IMR-90 (cell line): ENCODE measurements around the gene XPNPEP2. TPM values are rescaled to one million over a fixed set of nuclear protein-coding genes. Genes with fewer than 3 reads are reported as not detected.

ENCODE experiments used
- ATAC-seq: fragments of 200-7000 bp; cut with Tn5 transposase; 2 replicates; pipeline ENCODE4 v1.9.1; 2020; ENCODE audit warnings: low read depth, mild to moderate bottlenecking, moderate library complexity
- BruUV-seq: library from RNA; stranded (reverse); fragments of 400-500 nt; replicated peaks from 2 replicates; lab custom pipeline; 2021; lab: Mats Ljungman, UMichigan
- CTCF ChIA-PET: fragments of 300-600 bp; formaldehyde crosslinking; extraction: SDS; loops from one replicate; lab custom pipeline; 2021; ENCODE audit warnings: antibody characterized with exemption; lab: Yijun Ruan, JAX
- POLR2A ChIA-PET: fragments of 300-600 bp; sonication (Branson Sonifier 250); formaldehyde crosslinking; loops from one replicate; lab custom pipeline; 2022; ENCODE audit warnings: antibody characterized with exemption; ENCODE audit not compliant: unreplicated experiment; lab: Charles Lee
- DNase-seq: peaks from one replicate; pipeline ENCODE4 v3.0.0; 2013
- H2AFZ ChIP-seq: replicated peaks from 2 replicates; pipeline ENCODE3; 2013; ENCODE audit warnings: low read length, mild to moderate bottlenecking; ENCODE audit not compliant: poor library complexity
- H2AK5ac ChIP-seq: 2 replicates; pipeline ENCODE4 v1.6.1; 2013; ENCODE audit warnings: low read depth, low read length, inconsistent platforms
- H2AK9ac ChIP-seq: replicated peaks from 2 replicates; pipeline ENCODE3; 2013; ENCODE audit warnings: mild to moderate bottlenecking, low read depth, low read length, moderate library complexity; ENCODE audit not compliant: poor library complexity
- H2BK120ac ChIP-seq: 2 replicates; pipeline ENCODE4 v1.6.1; 2013; ENCODE audit warnings: low read depth, low read length, inconsistent platforms
- H2BK15ac ChIP-seq: 3 replicates; pipeline ENCODE4 v1.6.1; 2013; ENCODE audit warnings: low read depth, low read length, inconsistent platforms
- H2BK20ac ChIP-seq: 2 replicates; pipeline ENCODE4 v1.6.1; 2013; ENCODE audit warnings: low read depth, mild to moderate bottlenecking, inconsistent platforms, low read length, moderate library complexity
- H2BK5ac ChIP-seq: 2 replicates; pipeline ENCODE4 v1.6.1; 2013; ENCODE audit warnings: mild to moderate bottlenecking, low read depth, low read length, inconsistent platforms; ENCODE audit not compliant: poor library complexity, severe bottlenecking
- H3K14ac ChIP-seq: replicated peaks from 2 replicates; pipeline ENCODE4 v1.6.1; 2013; ENCODE audit warnings: low read depth, low read length, inconsistent platforms
- H3K18ac ChIP-seq: 2 replicates; pipeline ENCODE4 v1.6.1; 2013; ENCODE audit warnings: low read depth, low read length, control low read depth
- H3K23ac ChIP-seq: 2 replicates; pipeline ENCODE4 v1.6.1; 2013; ENCODE audit warnings: low read depth, low read length, inconsistent platforms
- H3K27ac ChIP-seq: 2 replicates; pipeline ENCODE4 v1.5.1; 2013; ENCODE audit warnings: mild to moderate bottlenecking, control low read depth, low read length; ENCODE audit not compliant: insufficient read depth
- H3K27me3 ChIP-seq: 2 replicates; pipeline ENCODE4 v1.6.1; 2013; ENCODE audit warnings: low read length; ENCODE audit not compliant: control insufficient read depth, insufficient read depth
- H3K36me3 ChIP-seq: 2 replicates; pipeline ENCODE4 v1.6.1; 2013; ENCODE audit warnings: low read length, mixed read lengths; ENCODE audit not compliant: control insufficient read depth, insufficient read depth
- H3K4ac ChIP-seq: 2 replicates; pipeline ENCODE4 v1.6.1; 2013; ENCODE audit warnings: low read depth, low read length, inconsistent platforms
- H3K4me1 ChIP-seq: 2 replicates; pipeline ENCODE4 v1.6.1; 2013; ENCODE audit warnings: low read length, mixed read lengths; ENCODE audit not compliant: control insufficient read depth, insufficient read depth
- H3K4me2 ChIP-seq: 2 replicates; pipeline ENCODE4 v1.6.1; 2013; ENCODE audit warnings: low read depth, mild to moderate bottlenecking, control low read depth, low read length, moderate library complexity
- H3K4me3 ChIP-seq: 2 replicates; pipeline ENCODE4 v1.5.1; 2013; ENCODE audit warnings: low read depth, mild to moderate bottlenecking, control low read depth, low read length, moderate library complexity; ENCODE audit not compliant: insufficient read depth
- H3K56ac ChIP-seq: 2 replicates; pipeline ENCODE4 v1.6.1; 2013; ENCODE audit warnings: low read length, inconsistent platforms; ENCODE audit not compliant: insufficient read depth; ENCODE audit errors: extremely low read depth
- H3K79me1 ChIP-seq, 2 experiments: 2 replicates each; pipeline ENCODE4 v1.6.1; 2013; ENCODE audit warnings: low read length in 2 of 2, inconsistent platforms in 1 of 2, low read depth in 1 of 2
- H3K9ac ChIP-seq: 2 replicates; pipeline ENCODE4 v1.6.1; 2013; ENCODE audit warnings: low read depth, low read length, control low read depth
- H3K9me1 ChIP-seq: 2 replicates; pipeline ENCODE4 v1.6.1; 2013; ENCODE audit warnings: low read length, inconsistent platforms; ENCODE audit not compliant: insufficient read depth
- H3K9me3 ChIP-seq: 2 replicates; pipeline ENCODE4 v1.6.1; 2013; ENCODE audit warnings: low read length; ENCODE audit not compliant: control insufficient read depth, insufficient read depth
- H4K20me1 ChIP-seq: 2 replicates; pipeline ENCODE4 v1.6.1; 2013; ENCODE audit warnings: low read length, inconsistent platforms; ENCODE audit not compliant: insufficient read depth
- H4K5ac ChIP-seq: 2 replicates; pipeline ENCODE4 v1.6.1; 2013; ENCODE audit warnings: mild to moderate bottlenecking, low read depth, low read length, control low read depth
- H4K8ac ChIP-seq, 2 experiments: 2 replicates each; pipeline ENCODE4 v1.6.1; 2013; ENCODE audit warnings: low read depth in 2 of 2, low read length in 2 of 2, control low read depth in 1 of 2, inconsistent platforms in 1 of 2
- H4K91ac ChIP-seq: 2 replicates; pipeline ENCODE4 v1.6.1; 2013; ENCODE audit warnings: low read depth, low read length, inconsistent platforms; ENCODE audit not compliant: insufficient read depth
- BHLHE40 ChIP-seq: fragments of 150-350 bp; IDR thresholded peaks from 2 replicates; pipeline ENCODE4 v1.6.1; 2016; ENCODE audit warnings: mild to moderate bottlenecking, low read depth, low read length
- CEBPB ChIP-seq: IDR thresholded peaks from 2 replicates; pipeline ENCODE4 v1.6.1; 2012; ENCODE audit warnings: low read depth, low read length, improper control_type of control experiment
- CHD1 ChIP-seq: IDR thresholded peaks from 2 replicates; pipeline ENCODE4 v1.6.1; 2012; ENCODE audit warnings: low read depth, low read length, improper control_type of control experiment
- CTCF ChIP-seq: conservative IDR thresholded peaks from 2 replicates; pipeline ENCODE4 v1.5.1; 2012; ENCODE audit warnings: mild to moderate bottlenecking, low read depth, low read length, improper control_type of control experiment
- ELK1 ChIP-seq: fragments of 150-350 bp; IDR thresholded peaks from 2 replicates; pipeline ENCODE4 v1.6.1; 2016; ENCODE audit warnings: low read depth, mild to moderate bottlenecking, low read length, moderate library complexity, borderline replicate concordance
- FOS ChIP-seq: fragments of 150-350 bp; IDR thresholded peaks from 2 replicates; pipeline ENCODE4 v1.6.1; 2016; ENCODE audit warnings: low read depth, low read length
- MAFK ChIP-seq: IDR thresholded peaks from 2 replicates; pipeline ENCODE4 v1.6.1; 2012; ENCODE audit warnings: low read depth, low read length, improper control_type of control experiment
- MAZ ChIP-seq: IDR thresholded peaks from 2 replicates; pipeline ENCODE4 v1.6.1; 2012; ENCODE audit warnings: low read depth, mild to moderate bottlenecking, low read length, improper control_type of control experiment, moderate library complexity, borderline replicate concordance
- MXI1 ChIP-seq: IDR thresholded peaks from 2 replicates; pipeline ENCODE4 v1.6.1; 2012; ENCODE audit warnings: low read depth, mild to moderate bottlenecking, low read length, moderate library complexity, borderline replicate concordance
- NFE2L2 ChIP-seq: fragments of 150-350 bp; IDR thresholded peaks from 2 replicates; pipeline ENCODE4 v1.6.1; 2016; ENCODE audit warnings: low read depth, mild to moderate bottlenecking, low read length
- POLR2A ChIP-seq: IDR thresholded peaks from 2 replicates; pipeline ENCODE4 v1.6.1; 2012; ENCODE audit warnings: mild to moderate bottlenecking, low read depth, low read length
- RAD21 ChIP-seq: IDR thresholded peaks from 2 replicates; pipeline ENCODE4 v1.6.1; 2012; ENCODE audit warnings: low read length, improper control_type of control experiment
- RCOR1 ChIP-seq: IDR thresholded peaks from 2 replicates; pipeline ENCODE4 v1.6.1; 2012; ENCODE audit warnings: mild to moderate bottlenecking, low read length, improper control_type of control experiment; ENCODE audit not compliant: insufficient replicate concordance
- RFX5 ChIP-seq: IDR thresholded peaks from 2 replicates; pipeline ENCODE4 v1.8.0; 2012; ENCODE audit warnings: low read depth, mild to moderate bottlenecking, low read length, moderate library complexity
- SMC3 ChIP-seq: fragments of 150-350 bp; IDR thresholded peaks from 2 replicates; pipeline ENCODE4 v1.6.1; 2016; ENCODE audit warnings: low read depth, mild to moderate bottlenecking, antibody characterized with exemption, low read length, moderate library complexity
- WGBS, 2 experiments: methylation state at CpG; one replicate each; pipeline versions ENCODE4 v1.1.5 to v1.1.7; 2013; ENCODE audit warnings: missing lambda C conversion rate in 2 of 2; ENCODE audit not compliant: insufficient read length in 1 of 2; ENCODE audit errors: extremely low coverage in 2 of 2; 5-methylcytosine and 5-hydroxymethylcytosine counted together
- dilution Hi-C: fragments of 300-500 bp; cut with HindIII; formaldehyde crosslinking; loops from one replicate; pipeline ENCODE4 v1.14.3; 2018; ENCODE audit warnings: low sequenced_read_pairs; ENCODE audit not compliant: unreplicated experiment
- in situ Hi-C: fragments of 300-500 bp; cut with MboI; formaldehyde crosslinking; loops from 3 replicates; pipeline ENCODE4 v1.14.3; 2019; ENCODE audit warnings: low sequenced_read_pairs, inconsistent platforms, mixed read lengths
- intact Hi-C: fragments of 100-400 bp; cut with micrococcal nuclease; formaldehyde crosslinking; loops from 2 replicates; pipeline ENCODE4 v1.10.0; 2022
- polyA plus RNA-seq, 3 experiments: library from polyadenylated mRNA; depleted of rRNA; stranded (reverse); fragments of >200 nt; gene quantifications; 2 replicates each; pipeline ENCODE4 v1.2.3, GENCODE V29; 2012; ENCODE audit warnings: low replicate concordance in 1 of 3
- total RNA-seq: library from RNA; depleted of rRNA; stranded (reverse); fragments of >200 nt; gene quantifications from 2 replicates; pipeline ENCODE4 v1.2.3, GENCODE V29; 2012

Gene XPNPEP2
- total and polyA plus RNA-seq, 2 of the 4 experiments (the other 2 are of a cell fraction) = under 0.01 to 0.07 TPM

GRCh38 chrX:129744861-129745321, 6.1 kb downstream of the XPNPEP2 start:
- H3K14ac ChIP-seq = no peak overlapping the region
- DNase-seq (no peak), ATAC-seq (no peak)
- peaks cover 21% of the 10 kb centered on the region for H3K27me3 ChIP-seq
- H4K8ac ChIP-seq = no peak overlapping the region
- H3K9me3 ChIP-seq = no peaks in the 10 kb centered on the region
- H2AFZ ChIP-seq = no peak overlapping the region
- no peaks in the 10 kb centered on the region for H3K9me1 ChIP-seq
- no peak overlapping the region for H3K4me2 ChIP-seq
- ChIA-PET CTCF (no interaction called here), POLR2A (no interaction called here)
- no peak overlapping the region for H4K5ac ChIP-seq
- no peak overlapping the region for H3K18ac ChIP-seq
- H4K20me1 ChIP-seq = no peaks in the 10 kb centered on the region
- H3K36me3 ChIP-seq = no peaks in the 10 kb centered on the region
- no peak overlapping the region for H3K23ac ChIP-seq
- WGBS, 2 experiments = 67% methylated on average over 2 of the region's 10 CpGs; no CpG with 5 or more reads in 1 of the 2 experiments
- dilution Hi-C loops (no loop called here), intact Hi-C loops (no loop called here), in situ Hi-C loops (no loop called here)
- no peak overlapping the region for H2BK15ac ChIP-seq
- no peak overlapping the region for H2AK9ac ChIP-seq
- H2BK20ac ChIP-seq = no peak overlapping the region
- H2BK5ac ChIP-seq = no peak overlapping the region
- H3K4me1 ChIP-seq = no peaks in the 10 kb centered on the region; the same call in 1 of the 2 replicates
- H3K79me1 ChIP-seq = no peaks in the 10 kb centered on the region
- TF ChIP-seq RFX5 (no peak), MAFK (no peak), CHD1 (no peak), RAD21 (no peak), MAZ (no peak), RCOR1 (no peak), ELK1 (no peak), CEBPB (no peak), CTCF (no peak), SMC3 (no peak), POLR2A (no peak), NFE2L2 (no peak), MXI1 (no peak), BHLHE40 (no peak), FOS (no peak)
- H2BK120ac ChIP-seq = no peak overlapping the region
- no TSS peak for BruUV-seq
- no peak overlapping the region for H4K91ac ChIP-seq
- no peak overlapping the region for H2AK5ac ChIP-seq
- no peak overlapping the region for H3K4ac ChIP-seq
- H3K56ac ChIP-seq = no peak overlapping the region
- no peak overlapping the region for H3K27ac ChIP-seq
- H3K4me3 ChIP-seq = no peak overlapping the region
- no peak overlapping the region for H3K9ac ChIP-seq
